Measurements from ENCODE around the gene DRG2.

The DRG2 gene

GRCh38 chr17:18143044-18143936 lies 55.5 kb downstream of the DRG2 start:
- peak; percentile 27 for DNase-seq (ENCODE audit: low spot score)

- no peak for DNase-seq (ENCODE audit: low spot score)
These were observed 56.5 kb downstream of the DRG2 start for GRCh38 chr17:18144261-18144660.

GRCh38 chr17:18144855-18145254 lies 57.1 kb downstream of the DRG2 start:
- no peak for DNase-seq (ENCODE audit: low spot score)

- DNase-seq (ENCODE audit: low spot score) = no peak
These were observed 58.1 kb downstream of the DRG2 start for GRCh38 chr17:18145811-18146210.

- no peak for DNase-seq (ENCODE audit: low spot score)
These were observed 58.5 kb downstream of the DRG2 start for GRCh38 chr17:18146259-18146658.

GRCh38 chr17:18146980-18147379 lies 59.2 kb downstream of the DRG2 start:
- no peak for DNase-seq (ENCODE audit: low spot score)

GRCh38 chr17:18148586-18148985 lies 60.8 kb downstream of the DRG2 start:
- no peak for DNase-seq (ENCODE audit: low spot score)

- DNase-seq (ENCODE audit: low spot score) = no peak
These were observed 63.5 kb downstream of the DRG2 start for GRCh38 chr17:18151290-18151689.

- no peak for DNase-seq (ENCODE audit: low spot score)
These were observed 67.4 kb downstream of the DRG2 start for GRCh38 chr17:18155179-18155578.

GRCh38 chr17:18156171-18156975 lies 68.6 kb downstream of the DRG2 start:
- no peak for DNase-seq (ENCODE audit: low spot score)

- no peak for DNase-seq (ENCODE audit: low spot score)
These were observed 69.2 kb downstream of the DRG2 start for GRCh38 chr17:18156976-18157280.
